Large intestine (tissue), 12 donors: ENCODE measurements around the gene CIP2A. TPM values are rescaled to one million over a fixed set of nuclear protein-coding genes. Genes with fewer than 3 reads are reported as not detected.
"Not testable (repeated sequence)": the region's sequence is repeated elsewhere in the genome, so short reads cannot be mapped to it uniquely, and the experiment has no call there.

Source experiments
- DNase-seq, 2 donors: peaks; one replicate each; pipeline versions ENCODE4 v3.0.0 to v3.0.0-alpha.2; 2013
- H3K27ac ChIP-seq: one replicate; pipeline ENCODE4 v1.5.1; 2013; ENCODE audit warnings: low read length
- H3K27me3 ChIP-seq: 2 replicates; pipeline ENCODE4 v1.6.1; 2013; ENCODE audit warnings: low read length; ENCODE audit not compliant: control insufficient read depth, insufficient read depth
- H3K36me3 ChIP-seq: 2 replicates; pipeline ENCODE4 v1.6.1; 2013; ENCODE audit warnings: low read length; ENCODE audit not compliant: control insufficient read depth, insufficient read depth
- H3K4me1 ChIP-seq: one replicate; pipeline ENCODE4 v1.6.1; 2013; ENCODE audit warnings: low read length; ENCODE audit not compliant: control insufficient read depth, insufficient read depth
- H3K4me3 ChIP-seq: one replicate; pipeline ENCODE4 v1.5.1; 2013; ENCODE audit warnings: low read length
- H3K9me3 ChIP-seq: one replicate; pipeline ENCODE4 v1.6.1; 2013; ENCODE audit warnings: mild to moderate bottlenecking, low read depth, low read length, moderate library complexity; ENCODE audit not compliant: control insufficient read depth
- WGBS: methylation state at CpG from one replicate; pipeline ENCODE4 v1.1.5; 2013; ENCODE audit warnings: low lambda C conversion rate; ENCODE audit not compliant: insufficient coverage; 5-methylcytosine and 5-hydroxymethylcytosine counted together
- long read RNA-seq, 11 donors: transcript quantifications; one replicate each; lab custom pipeline, GENCODE V29; 2026
- polyA plus RNA-seq: library from polyadenylated mRNA; unstranded; fragments of 120-200 nt; gene quantifications from one replicate; pipeline ENCODE4 v1.2.1, GENCODE V29; 2013

Gene CIP2A
- 9.3 TPM for polyA plus RNA-seq
- long read RNA-seq, donor 1 = 0 reads
- long read RNA-seq, donor 2 = 0 reads
- long read RNA-seq, donor 3 = 0 reads
- long read RNA-seq, donor 4 = 0 reads
- long read RNA-seq, donor 5 = 0 reads
- long read RNA-seq, donor 6, partial matches to known transcripts = 0 of 1 reads
- long read RNA-seq, donor 6, other reads (novel, unspliced or antisense) = 0 of 1 reads
- long read RNA-seq, donor 7 = 0 reads
- long read RNA-seq, donor 8, partial matches to known transcripts = 18 of 19 reads
- long read RNA-seq, donor 8, other reads (novel, unspliced or antisense) = 0 of 19 reads
- long read RNA-seq, donor 9, partial matches to known transcripts = 9 of 9 reads
- long read RNA-seq, donor 9, other reads (novel, unspliced or antisense) = 0 of 9 reads
- long read RNA-seq, donor 10, partial matches to known transcripts = 0 of 1 reads
- long read RNA-seq, donor 10, other reads (novel, unspliced or antisense) = 0 of 1 reads
- long read RNA-seq, donor 11 = 0 reads

- H3K27me3 ChIP-seq = no peaks in the 10 kb centered on the region
- H3K4me3 ChIP-seq = peak within 1 kb of the TSS; percentile 84
- no peaks in the 10 kb centered on the region for H3K36me3 ChIP-seq
- WGBS = no CpG with 5 or more reads among the region's 59 CpGs
- peak; percentile 85 to 94 for DNase-seq
- H3K4me1 ChIP-seq = no peaks in the 10 kb centered on the region
- H3K27ac ChIP-seq = peak within 1 kb of the TSS; percentile 86
- no peaks in the 10 kb centered on the region for H3K9me3 ChIP-seq
Measured at GRCh38 chr3:108589081-108589997, at the start of gene CIP2A, which contains the start of gene DZIP3. TSS of gene CIP2A (minus strand) at chr3:108589438. CDS start at chr3:108589375, 63 bp downstream. TSS of gene DZIP3 (plus strand) at chr3:108589722. CDS start at chr3:108605407, 15,685 bp downstream.

GRCh38 chr3:108629974-108630373, 40.7 kb upstream of the CIP2A start:
- peaks cover 5% of the 10 kb centered on the region for H3K36me3 ChIP-seq
- no peak for DNase-seq
- H3K4me1 ChIP-seq = no peaks in the 10 kb centered on the region
- WGBS = 100% methylated on average over 1 of the region's 1 CpG
- no peaks in the 10 kb centered on the region for H3K27me3 ChIP-seq
- no peak overlapping the region for H3K4me3 ChIP-seq
- H3K9me3 ChIP-seq = no peaks in the 10 kb centered on the region
- H3K27ac ChIP-seq = no peak overlapping the region

GRCh38 chr3:108623504-108623903, 34.3 kb upstream of the CIP2A start:
- DNase-seq = no peak
- Histone ChIP-seq H3K4me1 (no peaks in the 10 kb centered on the region), H3K27me3 (no peaks in the 10 kb centered on the region), H3K27ac (no peak overlapping the region), H3K4me3 (no peak overlapping the region), H3K9me3 (no peaks in the 10 kb centered on the region), H3K36me3 (peaks cover 6% of the 10 kb centered on the region)
- no CpG with 5 or more reads among the region's 3 CpGs for WGBS

- WGBS = no CpG with 5 or more reads among the region's 1 CpG
- no peaks in the 10 kb centered on the region for H3K4me1 ChIP-seq
- H3K9me3 ChIP-seq = no peaks in the 10 kb centered on the region
- H3K27me3 ChIP-seq = no peaks in the 10 kb centered on the region
- H3K4me3 ChIP-seq = no peak overlapping the region
- peaks cover 5% of the 10 kb centered on the region for H3K36me3 ChIP-seq
- DNase-seq = peak in 1 of 2 donors; percentile 11
- H3K27ac ChIP-seq = no peak overlapping the region
Measured at GRCh38 chr3:108620250-108620649, 31.0 kb upstream of the CIP2A start.

GRCh38 chr3:108616090-108616489, 26.9 kb upstream of the CIP2A start:
- H3K4me1 ChIP-seq, H3K36me3 ChIP-seq, H3K27me3 ChIP-seq, DNase-seq, H3K4me3 ChIP-seq, H3K9me3 ChIP-seq, H3K27ac ChIP-seq: not testable (repeated sequence)
- WGBS = 100% methylated on average over 4 of the region's 8 CpGs

- no CpG with 5 or more reads among the region's 1 CpG for WGBS
- peaks cover 2% of the 10 kb centered on the region for H3K36me3 ChIP-seq
Measured at GRCh38 chr3:108610651-108611050, 21.4 kb upstream of the CIP2A start.

GRCh38 chr3:108608750-108609149, 19.5 kb upstream of the CIP2A start:
- Histone ChIP-seq H3K27ac (no peak overlapping the region), H3K27me3 (no peaks in the 10 kb centered on the region), H3K4me3 (no peak overlapping the region), H3K36me3 (peaks cover 2% of the 10 kb centered on the region), H3K4me1 (no peaks in the 10 kb centered on the region), H3K9me3 (no peaks in the 10 kb centered on the region)
- DNase-seq = no peak
- WGBS = no CpG with 5 or more reads among the region's 4 CpGs

More at GRCh38 chr3:108610651-108611050, 21.4 kb upstream of the CIP2A start:
- Histone ChIP-seq H3K27me3 (no peaks in the 10 kb centered on the region), H3K9me3 (no peaks in the 10 kb centered on the region), H3K27ac (no peak overlapping the region), H3K4me1 (no peaks in the 10 kb centered on the region), H3K4me3 (no peak overlapping the region)
- DNase-seq = no peak

- no peak for DNase-seq
- Histone ChIP-seq H3K27ac (no peak overlapping the region), H3K4me1 (peaks cover 3% of the 10 kb centered on the region), H3K36me3 (peaks cover 2% of the 10 kb centered on the region), H3K9me3 (no peaks in the 10 kb centered on the region), H3K4me3 (no peak overlapping the region), H3K27me3 (no peaks in the 10 kb centered on the region)
- no CpG with 5 or more reads among the region's 4 CpGs for WGBS
Measured at GRCh38 chr3:108605491-108605890, 16.3 kb upstream of the CIP2A start.

GRCh38 chr3:108605028-108605427, 15.8 kb upstream of the CIP2A start:
- peaks cover 3% of the 10 kb centered on the region for H3K4me1 ChIP-seq
- H3K9me3 ChIP-seq = no peaks in the 10 kb centered on the region
- no peak for DNase-seq
- H3K27ac ChIP-seq = no peak overlapping the region
- H3K36me3 ChIP-seq = no peaks in the 10 kb centered on the region
- no peak overlapping the region for H3K4me3 ChIP-seq
- 100% methylated on average over 2 of the region's 2 CpGs for WGBS
- no peaks in the 10 kb centered on the region for H3K27me3 ChIP-seq

- Histone ChIP-seq H3K9me3 (no peaks in the 10 kb centered on the region), H3K36me3 (no peaks in the 10 kb centered on the region), H3K27ac (no peak overlapping the region), H3K27me3 (no peaks in the 10 kb centered on the region), H3K4me1 (peaks cover 3% of the 10 kb centered on the region), H3K4me3 (no peak overlapping the region)
- DNase-seq = peak in 1 of 2 donors; percentile 10
Measured at GRCh38 chr3:108603691-108604090, 14.5 kb upstream of the CIP2A start.
